DND-41 (cell line): Measurements from ENCODE around the gene TMEM51.

Experiments used
- EZH2 ChIP-seq: IDR thresholded peaks from 3 replicates; pipeline ENCODE4 v1.6.1; 2012; ENCODE audit warnings: borderline replicate concordance, low read depth, mild to moderate bottlenecking, moderate library complexity, low read length, inconsistent platforms; ENCODE audit not compliant: severe bottlenecking
- TF ChIP-seq, protein P1 (sequence below): IDR thresholded peaks from 2 replicates; pipeline ENCODE4 v1.5.1; 2012; ENCODE audit warnings: borderline replicate concordance, low read length, moderate library complexity, mild to moderate bottlenecking; ENCODE audit not compliant: poor library complexity, severe bottlenecking; ENCODE audit errors: extremely low read depth

DNA sequence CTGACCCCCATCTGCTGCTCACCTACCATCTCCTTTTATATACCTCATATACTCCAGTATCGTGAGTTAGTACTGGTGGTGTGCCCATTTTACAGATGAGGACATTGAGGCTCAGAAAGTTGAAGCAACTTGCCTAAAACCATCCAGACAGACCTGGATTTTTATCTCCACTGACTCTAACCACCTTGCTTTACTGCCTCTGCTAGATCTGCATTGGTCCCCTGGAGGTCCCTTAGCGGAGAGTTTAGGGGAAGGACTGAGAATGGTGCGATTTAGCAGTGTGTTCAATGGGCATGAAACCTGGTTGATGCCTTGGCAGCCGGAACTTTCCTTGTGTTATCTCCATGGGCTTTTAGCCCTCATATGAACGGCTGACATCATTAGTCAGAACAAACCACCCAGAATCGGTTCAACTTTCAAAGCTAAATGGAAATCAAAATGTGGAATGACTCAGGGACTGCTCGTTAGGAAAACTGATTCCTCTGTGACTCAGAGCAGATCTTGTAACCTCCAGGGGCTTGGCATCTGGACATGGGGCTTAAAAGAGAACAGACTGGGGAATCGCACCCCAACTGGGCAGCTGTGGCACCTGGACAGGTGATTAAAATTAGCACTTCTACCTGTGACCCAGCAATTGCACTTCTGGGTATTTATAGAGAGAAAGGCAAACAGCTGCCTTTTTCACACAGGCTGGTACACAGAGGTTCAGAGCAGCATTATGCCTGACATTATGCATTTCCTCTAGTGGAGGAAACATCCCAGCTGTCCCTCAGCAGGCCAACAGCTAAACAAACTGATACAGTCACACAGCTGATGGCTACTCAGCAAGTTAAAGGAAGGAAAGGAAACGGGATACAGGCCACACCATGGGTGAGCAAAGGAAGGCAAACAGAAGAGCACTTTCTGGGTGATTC lies 25.3 kb downstream of the TMEM51 start:
- TF ChIP-seq, protein P1, sequence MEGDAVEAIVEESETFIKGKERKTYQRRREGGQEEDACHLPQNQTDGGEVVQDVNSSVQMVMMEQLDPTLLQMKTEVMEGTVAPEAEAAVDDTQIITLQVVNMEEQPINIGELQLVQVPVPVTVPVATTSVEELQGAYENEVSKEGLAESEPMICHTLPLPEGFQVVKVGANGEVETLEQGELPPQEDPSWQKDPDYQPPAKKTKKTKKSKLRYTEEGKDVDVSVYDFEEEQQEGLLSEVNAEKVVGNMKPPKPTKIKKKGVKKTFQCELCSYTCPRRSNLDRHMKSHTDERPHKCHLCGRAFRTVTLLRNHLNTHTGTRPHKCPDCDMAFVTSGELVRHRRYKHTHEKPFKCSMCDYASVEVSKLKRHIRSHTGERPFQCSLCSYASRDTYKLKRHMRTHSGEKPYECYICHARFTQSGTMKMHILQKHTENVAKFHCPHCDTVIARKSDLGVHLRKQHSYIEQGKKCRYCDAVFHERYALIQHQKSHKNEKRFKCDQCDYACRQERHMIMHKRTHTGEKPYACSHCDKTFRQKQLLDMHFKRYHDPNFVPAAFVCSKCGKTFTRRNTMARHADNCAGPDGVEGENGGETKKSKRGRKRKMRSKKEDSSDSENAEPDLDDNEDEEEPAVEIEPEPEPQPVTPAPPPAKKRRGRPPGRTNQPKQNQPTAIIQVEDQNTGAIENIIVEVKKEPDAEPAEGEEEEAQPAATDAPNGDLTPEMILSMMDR = no peak
- no peak for TF ChIP-seq EZH2
